Tibial nerve (tissue), 3 donors: Measurements from ENCODE around the gene SHTN1.

Experiments used
- POLR2A ChIP-seq, 2 donors: fragments of 450-650 bp; IDR thresholded peaks; one replicate each; pipeline ENCODE4 v1.6.1; 2017; ENCODE audit warnings: antibody characterized with exemption in 2 of 2, mild to moderate bottlenecking in 2 of 2, moderate library complexity in 2 of 2
- TF ChIP-seq, protein P1 (sequence below), 5 experiments: fragments of 200-600 bp in 3 of 5; fragments of 450-650 bp in 2 of 5; sonication (generic) in 3 of 5; IDR thresholded peaks; one replicate each; pipeline ENCODE4 v1.5.1; 2016 to 2019; ENCODE audit warnings: antibody characterized with exemption in 5 of 5, mild to moderate bottlenecking in 3 of 5, moderate library complexity in 2 of 5

DNA sequence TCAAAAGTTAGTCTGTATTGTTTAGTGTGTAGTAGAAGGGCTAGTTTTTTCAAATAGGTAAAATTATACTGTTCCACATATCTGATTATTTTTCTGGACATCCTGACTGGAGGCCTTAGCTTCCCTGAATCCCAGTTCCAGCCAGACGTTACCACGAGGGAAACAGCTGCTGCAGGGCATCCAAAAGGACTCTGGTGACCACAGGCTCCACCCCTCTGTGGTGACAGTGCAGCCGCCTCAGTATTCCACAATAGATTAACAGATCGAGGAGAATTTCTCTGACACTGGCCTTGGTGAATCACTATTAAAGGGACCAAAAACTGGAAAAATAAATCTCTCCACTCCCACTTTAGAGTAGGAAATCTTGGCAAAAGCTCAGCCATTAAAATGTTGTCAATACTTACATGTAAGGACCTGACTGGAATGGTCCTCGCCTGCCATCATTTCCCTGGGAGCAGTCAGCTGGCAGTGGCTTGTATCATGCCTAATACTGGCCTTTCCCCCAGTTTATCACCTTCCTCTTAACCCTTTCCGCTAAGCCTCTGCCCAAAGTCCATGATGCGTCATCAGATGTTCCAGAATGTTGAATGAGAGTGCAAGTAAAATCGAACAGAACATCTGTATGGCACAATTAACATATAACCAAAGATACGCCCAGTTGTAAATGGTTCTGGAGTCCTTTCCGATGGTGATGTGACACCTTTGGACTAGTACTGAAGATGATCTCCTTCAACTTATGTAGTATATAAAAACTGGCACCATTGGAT lies 124.1 kb downstream of the SHTN1 start:
- TF ChIP-seq, protein P1, sequence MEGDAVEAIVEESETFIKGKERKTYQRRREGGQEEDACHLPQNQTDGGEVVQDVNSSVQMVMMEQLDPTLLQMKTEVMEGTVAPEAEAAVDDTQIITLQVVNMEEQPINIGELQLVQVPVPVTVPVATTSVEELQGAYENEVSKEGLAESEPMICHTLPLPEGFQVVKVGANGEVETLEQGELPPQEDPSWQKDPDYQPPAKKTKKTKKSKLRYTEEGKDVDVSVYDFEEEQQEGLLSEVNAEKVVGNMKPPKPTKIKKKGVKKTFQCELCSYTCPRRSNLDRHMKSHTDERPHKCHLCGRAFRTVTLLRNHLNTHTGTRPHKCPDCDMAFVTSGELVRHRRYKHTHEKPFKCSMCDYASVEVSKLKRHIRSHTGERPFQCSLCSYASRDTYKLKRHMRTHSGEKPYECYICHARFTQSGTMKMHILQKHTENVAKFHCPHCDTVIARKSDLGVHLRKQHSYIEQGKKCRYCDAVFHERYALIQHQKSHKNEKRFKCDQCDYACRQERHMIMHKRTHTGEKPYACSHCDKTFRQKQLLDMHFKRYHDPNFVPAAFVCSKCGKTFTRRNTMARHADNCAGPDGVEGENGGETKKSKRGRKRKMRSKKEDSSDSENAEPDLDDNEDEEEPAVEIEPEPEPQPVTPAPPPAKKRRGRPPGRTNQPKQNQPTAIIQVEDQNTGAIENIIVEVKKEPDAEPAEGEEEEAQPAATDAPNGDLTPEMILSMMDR (IDR thresholded peaks at IDR 0.05) = no peak
- no peak for TF ChIP-seq POLR2A (IDR thresholded peaks at IDR 0.05)
